ENCODE measurements around the gene ADAM10. TPM values are rescaled to one million over a fixed set of nuclear protein-coding genes. Genes with fewer than 3 reads are reported as not detected.

ADAM10 gene
- total RNA-seq, 1 experiment from 2014 or later = 159 TPM

DNA sequence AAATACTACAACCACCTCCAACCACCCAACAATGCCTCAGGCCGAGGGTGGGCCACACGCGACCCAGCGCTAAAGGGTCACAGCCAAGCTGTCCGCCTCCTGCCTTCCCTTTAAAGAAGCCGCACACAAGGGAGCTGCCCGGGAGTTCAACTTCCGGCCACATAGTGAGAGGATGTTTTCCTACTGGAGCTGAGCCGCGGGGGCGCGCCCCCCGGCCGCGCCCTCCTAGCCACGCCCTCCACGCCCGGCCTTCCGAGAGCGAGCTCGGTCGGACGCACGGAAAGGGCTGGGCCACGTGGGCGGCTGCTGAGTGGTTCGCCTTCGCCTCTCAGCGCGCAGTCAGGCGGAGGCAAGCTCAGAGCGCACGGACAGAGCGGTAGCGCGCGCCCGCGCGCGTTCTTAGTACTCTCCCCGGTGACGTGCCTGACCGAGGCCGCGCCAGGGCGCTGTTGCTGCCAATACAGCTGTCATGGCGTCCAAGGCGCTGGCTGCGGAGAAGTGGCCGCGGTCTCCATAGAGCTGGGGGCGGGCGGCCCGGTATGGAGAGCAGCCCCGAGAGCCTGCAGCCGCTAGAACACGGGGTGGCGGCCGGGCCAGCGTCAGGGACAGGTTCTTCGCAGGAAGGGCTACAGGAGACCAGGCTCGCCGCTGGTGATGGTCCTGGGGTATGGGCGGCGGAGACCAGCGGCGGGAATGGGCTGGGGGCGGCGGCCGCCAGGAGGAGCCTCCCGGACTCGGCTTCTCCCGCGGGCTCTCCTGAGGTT lies 21.5 kb upstream of the ADAM10 start, which contains the start of gene MINDY2:
TSS of gene MINDY2 (plus strand) at position 446 of the 764 bp plus-strand sequence. CDS start at position 540, 94 bp downstream.
- H3K9me3 ChIP-seq (ENCODE audit: control insufficient read depth, low read depth, low read length) = no peaks in the 10 kb centered on the region
- no CpG with 5 or more reads among the region's 75 CpGs for WGBS (ENCODE audit: extremely low coverage, insufficient read length, low lambda C conversion rate)
- H3K4me2 ChIP-seq (ENCODE audit: insufficient read depth, insufficient read length, low read length) = peak within 1 kb of the TSS; percentile 85
- no peak within 1 kb of the TSS for H3K4ac ChIP-seq (ENCODE audit: low read depth, low read length)
- peaks cover 9% of the 10 kb centered on the region; the same call in 1 of the 2 replicates for H3K79me2 ChIP-seq (ENCODE audit: insufficient read depth, low read length)
- peak within 1 kb of the TSS; percentile 52 for H3K27ac ChIP-seq (ENCODE audit: insufficient read length, low read depth, low read length)
- no peaks in the 10 kb centered on the region for H3K79me1 ChIP-seq (ENCODE audit: insufficient read depth, low read depth, low read length, poor library complexity, severe bottlenecking)
- no peak within 1 kb of the TSS for H3K56ac ChIP-seq (ENCODE audit: insufficient read length, low read depth, low read length)
- H3K23me2 ChIP-seq (ENCODE audit: insufficient read length, low read depth, low read length, poor library complexity, severe bottlenecking) = peaks cover 4% of the 10 kb centered on the region
- 0 out of 2 replicates have a peak within 1 kb of the TSS, but pooled peaks have one; percentile 64 for H3K14ac ChIP-seq (ENCODE audit: insufficient read depth, low read length)
- no peaks in the 10 kb centered on the region for H3K4me1 ChIP-seq (ENCODE audit: insufficient read depth, low read length)
- peak within 1 kb of the TSS; percentile 89 to 94 (median 92); a peak in 6 of 7 replicates for H3K27ac Mint-ChIP-seq
- no peaks in the 10 kb centered on the region for H3K27me3 Mint-ChIP-seq (ENCODE audit: low read depth)
- H3K23ac ChIP-seq (ENCODE audit: insufficient read length, low read depth, low read length) = no peak within 1 kb of the TSS
- no peak within 1 kb of the TSS for H4K5ac ChIP-seq (ENCODE audit: insufficient read length, low read depth, low read length)
- H3K9ac ChIP-seq (ENCODE audit: extremely low read depth, insufficient read length, low read length) = peak within 1 kb of the TSS; percentile 61
- H2BK12ac ChIP-seq (ENCODE audit: insufficient read length, low read depth, low read length) = no peak within 1 kb of the TSS
- no peak within 1 kb of the TSS for H3T11ph ChIP-seq (ENCODE audit: low read length)
- H3K9me3 Mint-ChIP-seq = no peaks in the 10 kb centered on the region
- H2BK120ac ChIP-seq (ENCODE audit: low read depth, low read length, poor library complexity, severe bottlenecking) = no peak within 1 kb of the TSS
- H2AK5ac ChIP-seq (ENCODE audit: insufficient read length, low read length) = no peak within 1 kb of the TSS
- peak; percentile 54; the same call in 2 of the 3 replicates for TF ChIP-seq CTCF (conservative IDR thresholded peaks at IDR 0.05)
- H2BK15ac ChIP-seq (ENCODE audit: low read depth, low read length) = no peak within 1 kb of the TSS
- H2BK20ac ChIP-seq (ENCODE audit: low read depth, low read length, poor library complexity, severe bottlenecking) = no peak within 1 kb of the TSS
- no peak within 1 kb of the TSS for H4K8ac ChIP-seq (replicated peaks; ENCODE audit: insufficient read length, low read depth, low read length)
- no peak within 1 kb of the TSS; a peak in 3 of 5 replicates for H3K4me3 Mint-ChIP-seq
- no peaks in the 10 kb centered on the region for H3K27me3 ChIP-seq (ENCODE audit: insufficient read depth, low read length)
- peak within 1 kb of the TSS; percentile 25 for H2AFZ ChIP-seq (ENCODE audit: low read length)
- H3K4me1 Mint-ChIP-seq = peaks cover 16 to 19% of the 10 kb centered on the region in 2 experiments
- no peak within 1 kb of the TSS for H4K91ac ChIP-seq (ENCODE audit: insufficient read length, low read depth, low read length)
- no peaks in the 10 kb centered on the region for H3K36me3 Mint-ChIP-seq (ENCODE audit: insufficient read depth in 1 of 3, low read depth in 3 of 3)
- no peaks in the 10 kb centered on the region for H4K20me1 ChIP-seq (ENCODE audit: control insufficient read depth, insufficient read depth, insufficient read length)
- H2BK5ac ChIP-seq (ENCODE audit: insufficient read length, low read length) = no peak within 1 kb of the TSS
- DNase-seq = peak; percentile 98
- peak within 1 kb of the TSS; percentile 73 for H3K18ac ChIP-seq (ENCODE audit: insufficient read length, low read depth, low read length)

Measured in H9 (cell line).